ENCODE measurements around the gene FAM32A.

Gene FAM32A

DNA sequence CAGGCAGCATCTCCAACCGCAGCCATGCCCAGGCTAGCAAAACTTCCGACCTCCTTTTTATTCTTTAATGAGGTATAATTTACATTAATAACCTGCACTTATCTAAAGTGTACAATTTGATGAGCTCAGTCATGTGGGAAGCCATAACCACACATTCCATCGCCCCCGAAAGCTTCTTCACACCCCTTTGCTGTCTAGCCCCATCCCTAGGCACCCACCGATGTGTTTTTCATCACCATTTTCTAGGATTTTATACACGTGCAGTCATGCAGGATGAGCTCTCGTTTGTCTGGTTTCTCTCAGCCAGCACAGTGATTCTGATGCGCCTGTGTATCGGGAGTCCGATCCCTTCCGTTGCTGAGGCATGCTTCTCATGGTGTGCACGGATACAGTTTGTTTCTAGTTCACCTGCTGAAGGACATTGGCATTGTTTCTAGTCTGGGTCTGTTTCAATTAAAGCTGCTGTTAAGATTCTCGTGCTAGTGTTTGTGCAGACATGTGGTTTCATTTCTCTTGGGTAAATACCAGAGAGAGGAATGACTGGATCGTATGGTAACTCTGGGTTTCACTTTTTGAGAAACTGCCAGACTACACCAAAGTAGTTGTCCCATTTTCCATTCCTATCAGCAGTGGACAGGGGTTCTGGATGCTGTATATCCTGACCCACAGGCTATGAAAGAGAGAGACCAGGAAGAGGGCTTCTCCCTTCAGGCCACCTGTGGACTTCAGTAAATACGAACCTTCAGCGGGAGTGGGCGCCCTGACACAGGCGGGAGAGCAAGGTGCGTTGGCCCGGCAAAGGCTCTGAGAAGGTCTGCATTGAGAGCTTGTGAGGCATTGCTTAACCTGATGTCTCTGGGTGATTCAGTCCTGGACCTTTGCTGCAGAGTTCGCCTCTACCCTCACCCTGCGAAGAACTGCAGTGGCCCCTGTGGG is 17.4 kb downstream of the FAM32A start:
- DNase-seq (ENCODE audit: low read depth): no peak

DNA sequence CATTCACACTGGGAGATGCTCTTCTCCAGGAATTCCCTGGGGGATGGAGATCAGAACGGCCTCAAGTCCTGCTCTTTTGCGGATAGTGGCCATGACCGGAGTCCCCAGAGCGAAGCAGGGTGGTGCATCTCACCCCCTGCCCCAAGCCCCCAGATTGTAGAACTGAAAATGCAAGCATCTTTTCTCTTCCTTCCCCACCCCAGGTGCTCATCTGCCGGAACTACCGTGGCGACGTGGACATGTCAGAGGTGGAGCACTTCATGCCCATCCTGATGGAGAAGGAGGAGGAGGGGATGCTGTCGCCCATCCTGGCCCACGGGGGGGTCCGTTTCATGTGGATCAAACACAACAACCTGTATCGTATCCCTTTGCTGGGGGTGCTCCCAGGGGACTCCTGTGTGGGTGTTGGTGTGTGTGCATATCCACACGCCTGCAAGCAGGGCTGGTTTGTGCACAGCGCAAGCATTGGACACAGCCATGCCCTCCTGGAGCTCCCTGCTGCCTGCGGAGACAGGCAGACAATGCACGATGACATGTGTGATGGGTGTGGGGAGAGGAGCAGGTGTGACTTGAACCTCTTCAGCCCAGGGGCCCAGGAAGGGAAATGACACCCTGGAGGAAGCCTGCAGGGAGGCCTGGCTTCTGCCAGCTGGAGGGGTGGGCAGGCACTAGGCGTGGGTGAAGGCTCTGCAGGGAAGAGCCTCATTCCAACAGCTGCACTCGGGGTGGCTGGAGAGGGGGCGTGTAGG is 18.2 kb downstream of the FAM32A start:
- no peak for DNase-seq (ENCODE audit: low read depth)

GRCh38 chr19:16204005-16204294 is 18.7 kb downstream of the FAM32A start:
- DNase-seq (ENCODE audit: low read depth): no peak

DNA sequence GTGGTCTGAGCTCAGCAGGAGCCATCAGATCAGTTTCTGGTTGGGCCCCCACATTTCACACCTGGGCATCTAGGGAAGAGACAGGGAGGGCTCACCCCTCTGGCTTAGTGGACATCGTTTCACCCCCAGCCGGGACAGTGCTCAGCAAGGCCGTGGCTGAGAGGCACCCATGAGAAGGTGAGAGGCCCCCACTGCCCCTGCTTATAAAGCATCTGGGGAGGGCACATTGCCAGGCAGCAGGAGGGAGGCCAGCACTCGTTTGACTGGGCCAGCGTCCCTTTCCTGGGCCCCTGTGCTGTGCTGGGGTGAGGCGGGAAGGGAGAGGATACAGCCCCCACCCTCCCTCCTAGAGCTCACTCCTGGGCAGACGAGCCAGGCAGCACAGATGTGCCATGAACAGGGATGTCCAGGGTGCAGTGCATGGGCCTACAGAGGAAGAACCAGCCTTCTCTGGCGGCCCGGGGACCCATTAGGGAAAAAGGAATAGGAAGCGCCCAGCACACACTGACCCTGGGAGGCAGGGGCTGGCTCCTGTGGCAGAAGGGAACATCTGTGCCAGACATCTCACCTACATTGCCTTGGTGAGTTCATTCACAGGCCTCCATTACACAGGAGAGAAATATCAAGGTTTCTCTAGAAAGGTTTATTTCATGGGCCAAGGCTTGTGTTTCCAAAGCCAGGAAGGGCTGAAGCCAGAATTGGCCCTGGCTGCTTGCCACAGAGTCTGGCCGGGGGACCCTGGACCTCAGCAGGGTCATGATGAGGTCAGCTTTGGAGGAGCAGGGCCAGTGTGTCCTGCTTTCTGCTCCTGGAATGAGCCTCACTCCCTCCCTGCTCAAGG is 20.2 kb downstream of the FAM32A start:
- no peak for DNase-seq (ENCODE audit: low read depth)

- no peak for DNase-seq (ENCODE audit: low read depth)
Measured at GRCh38 chr19:16206046-16206605, 20.9 kb downstream of the FAM32A start.

GRCh38 chr19:16206637-16207036 is 21.4 kb downstream of the FAM32A start:
- DNase-seq (ENCODE audit: low read depth): no peak

DNA sequence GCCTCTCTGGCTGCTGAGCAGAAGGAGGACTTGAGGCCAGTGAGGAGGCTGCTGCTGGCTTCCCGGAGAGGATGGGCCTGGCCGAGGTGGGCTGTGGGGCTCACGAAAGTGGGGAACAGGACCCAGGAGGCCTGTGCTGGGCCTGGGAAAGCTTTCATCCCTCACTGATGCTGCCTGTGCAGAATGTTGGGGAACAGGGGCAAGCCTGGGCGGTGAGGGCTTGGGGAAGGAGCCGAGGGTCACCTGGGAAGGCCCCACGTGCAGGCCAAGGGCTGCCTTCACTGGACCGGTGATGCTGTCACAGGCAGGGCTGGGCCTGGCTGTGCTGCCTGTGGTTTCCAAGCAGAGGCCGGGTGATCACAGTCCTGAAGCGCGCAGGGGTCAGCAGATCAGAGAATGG is 21.9 kb downstream of the FAM32A start:
- DNase-seq (ENCODE audit: low read depth): no peak

DNA sequence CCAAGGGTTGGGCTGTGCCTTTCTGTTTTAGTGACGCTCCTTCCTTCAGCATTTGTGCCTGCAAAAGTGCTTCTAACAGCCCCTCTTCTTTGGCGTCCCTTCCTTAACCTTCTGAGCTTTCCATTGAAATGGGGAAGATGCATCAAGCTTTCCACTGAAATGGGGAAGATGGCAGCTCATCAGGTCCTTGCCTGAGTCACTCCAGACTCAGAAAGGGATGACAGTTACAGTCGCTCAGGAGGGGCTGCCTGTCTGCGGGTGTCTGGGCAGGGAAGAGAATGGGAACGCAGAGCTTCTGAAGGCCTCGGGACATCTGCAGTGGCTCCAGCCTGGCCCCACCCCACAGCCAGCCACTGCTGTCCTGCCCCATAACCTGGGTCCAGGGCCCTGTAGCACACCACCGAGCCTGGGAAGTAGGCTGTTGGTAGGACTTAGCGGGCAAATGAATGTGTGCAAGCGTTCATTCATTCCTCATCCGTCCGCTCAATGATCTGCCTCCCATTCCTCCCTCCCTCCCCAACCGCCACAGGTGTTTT is 22.3 kb downstream of the FAM32A start:
- DNase-seq (ENCODE audit: low read depth): no peak

DNA sequence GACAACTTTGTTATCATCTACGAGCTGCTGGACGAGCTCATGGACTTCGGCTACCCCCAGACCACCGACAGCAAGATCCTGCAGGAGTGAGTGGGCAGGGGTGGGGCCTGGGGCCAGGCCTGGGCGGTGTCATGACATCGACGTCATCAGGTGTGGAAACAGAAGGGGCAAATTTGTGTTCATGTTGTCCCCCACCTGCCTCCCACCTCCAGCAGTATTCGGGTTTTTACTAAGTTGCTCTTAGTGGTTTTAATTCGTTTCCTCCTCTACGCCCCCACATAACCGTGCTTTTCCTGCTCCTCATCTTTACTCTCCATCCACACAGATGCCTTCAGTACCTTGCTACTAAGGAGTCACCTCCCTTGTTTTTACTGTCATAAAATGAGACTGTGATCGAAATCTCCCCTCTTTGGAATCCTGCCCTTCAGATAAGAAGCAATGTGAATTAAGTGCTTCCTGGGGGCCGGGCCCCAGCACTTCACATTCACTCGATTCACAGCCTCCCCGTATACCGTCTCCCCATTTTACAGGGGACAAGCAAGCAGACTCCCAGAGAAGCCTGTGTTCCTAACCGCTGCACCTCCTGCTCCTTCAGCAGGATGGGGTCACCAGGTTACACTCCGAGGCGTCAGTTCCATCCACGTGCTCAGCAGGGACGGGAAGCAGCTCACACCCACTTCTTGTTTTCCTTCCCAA is 23.0 kb downstream of the FAM32A start:
- no peak for DNase-seq (ENCODE audit: low read depth)

DNA sequence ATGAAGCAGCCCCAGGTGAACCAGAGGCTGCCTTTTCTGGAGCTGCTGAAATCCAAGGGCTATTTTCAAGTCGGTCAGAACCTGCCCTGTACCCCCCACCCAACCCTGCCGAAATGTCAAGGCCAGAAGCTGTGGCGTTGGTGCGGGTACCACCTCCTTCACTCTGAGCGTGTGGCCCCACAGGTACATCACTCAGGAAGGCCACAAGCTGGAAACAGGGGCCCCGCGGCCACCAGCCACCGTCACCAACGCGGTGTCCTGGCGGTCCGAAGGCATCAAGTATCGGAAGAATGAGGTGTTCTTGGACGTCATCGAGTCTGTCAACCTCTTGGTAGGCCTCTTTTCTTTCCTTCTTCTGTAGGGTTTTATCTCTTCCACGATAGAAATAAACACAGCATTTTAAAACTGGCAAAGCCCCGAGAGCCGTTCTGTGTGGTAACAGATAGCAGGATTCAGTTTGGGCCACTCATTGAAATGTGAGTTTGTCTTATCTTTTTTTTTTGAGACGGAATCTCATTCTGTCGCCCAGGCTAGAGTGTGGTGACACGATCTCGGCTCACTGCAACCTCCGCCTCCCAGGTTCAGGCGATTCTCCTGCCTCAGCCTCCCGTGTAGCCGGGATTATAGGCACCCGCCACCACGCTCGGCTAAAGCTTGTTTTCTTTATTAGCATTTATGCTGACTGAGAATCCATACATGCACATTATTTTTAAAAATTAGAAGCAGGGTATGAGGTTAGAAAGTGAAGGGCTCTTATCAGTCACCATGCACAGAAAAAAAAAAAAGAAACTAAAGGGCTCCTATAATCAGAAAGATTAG is 23.8 kb downstream of the FAM32A start:
- DNase-seq (ENCODE audit: low read depth): no peak

DNA sequence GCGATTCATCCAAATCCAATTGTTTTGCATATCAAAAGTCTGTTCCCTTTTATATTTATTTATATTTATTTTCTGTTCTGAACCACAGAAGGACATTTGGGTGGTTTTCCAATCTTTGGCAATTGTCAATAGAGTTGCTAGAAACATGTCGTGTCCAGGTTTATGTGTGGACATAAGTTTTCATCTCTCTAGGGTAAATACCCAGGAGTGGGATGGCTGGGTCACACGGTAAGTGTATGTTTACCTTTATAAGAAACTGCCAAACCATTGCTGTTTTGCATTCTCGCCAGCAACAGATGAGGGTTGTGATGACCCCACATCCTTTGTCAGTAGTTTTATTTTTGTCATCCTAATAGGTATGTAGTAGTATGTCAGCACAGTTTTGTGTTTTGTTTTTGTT is 25.0 kb downstream of the FAM32A start:
- no peak for DNase-seq (ENCODE audit: low read depth)

DNA sequence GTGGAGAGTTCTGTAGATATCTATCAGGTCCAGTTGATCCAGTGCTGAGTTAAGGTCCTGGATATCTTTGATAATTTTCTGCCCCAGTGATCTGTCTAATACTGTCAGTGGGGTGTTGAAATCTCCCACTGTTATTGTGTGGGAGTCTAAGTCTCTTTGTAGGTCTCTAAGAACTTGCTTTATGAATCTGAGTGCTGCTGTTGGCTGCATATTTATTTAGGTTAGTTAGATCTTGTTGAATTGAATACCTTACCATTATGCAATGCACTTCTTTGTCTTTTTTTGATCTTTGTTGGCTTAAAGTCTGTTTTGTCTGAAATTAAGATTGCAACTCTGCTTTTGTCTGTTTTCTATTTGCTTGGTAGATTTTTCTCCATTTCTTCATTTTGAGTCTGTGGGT is 27.9 kb downstream of the FAM32A start:
- no peak for DNase-seq (ENCODE audit: low read depth)

DNA sequence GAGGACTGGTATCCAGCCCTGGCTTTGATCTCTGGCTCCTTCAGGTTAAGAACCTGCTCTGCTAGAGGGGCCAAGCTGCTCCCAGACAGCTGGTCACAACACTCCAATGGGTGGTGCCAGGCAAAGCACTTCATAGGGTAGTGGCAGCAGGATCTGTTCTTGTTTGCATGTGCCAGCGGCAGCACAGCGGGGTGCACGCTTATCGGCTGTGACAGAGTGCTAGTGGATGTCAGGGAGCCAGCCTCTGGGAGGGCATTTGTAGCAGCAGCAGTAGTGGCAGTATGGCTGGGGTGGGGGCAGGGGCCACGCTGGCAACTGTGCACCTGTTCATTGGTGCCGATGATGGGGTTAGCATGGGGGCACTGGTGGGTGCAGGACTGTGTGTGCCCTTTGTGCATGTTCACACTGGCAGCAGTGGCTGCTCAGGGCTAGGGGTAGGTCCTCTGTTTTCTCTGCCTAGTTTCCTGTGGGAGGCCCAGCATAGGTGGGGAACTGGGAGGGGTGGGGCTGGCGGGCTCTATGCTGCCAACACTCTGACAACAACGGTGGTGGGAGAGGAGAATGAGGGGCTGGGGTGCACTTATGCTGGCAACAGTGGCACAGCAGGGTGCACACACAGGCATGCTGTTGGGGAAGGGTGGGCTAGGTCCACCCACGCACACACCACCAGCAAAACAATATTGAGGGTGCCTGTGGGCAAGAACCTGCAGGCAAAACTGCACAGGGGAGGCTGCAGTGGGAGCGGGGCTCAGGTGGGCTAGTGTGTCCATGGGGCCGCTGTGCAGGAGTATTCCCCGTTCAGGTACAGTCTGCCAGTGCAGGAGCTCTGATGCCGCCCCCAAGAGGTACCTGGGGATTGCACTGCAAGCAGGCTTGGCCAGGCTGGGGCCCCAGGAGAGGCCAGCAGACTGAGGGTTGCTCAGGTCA is 31.8 kb downstream of the FAM32A start:
- no peak for DNase-seq (ENCODE audit: low read depth)

- DNase-seq (ENCODE audit: low read depth): no peak
Measured at GRCh38 chr19:16217716-16218451, 32.7 kb downstream of the FAM32A start.

DNA sequence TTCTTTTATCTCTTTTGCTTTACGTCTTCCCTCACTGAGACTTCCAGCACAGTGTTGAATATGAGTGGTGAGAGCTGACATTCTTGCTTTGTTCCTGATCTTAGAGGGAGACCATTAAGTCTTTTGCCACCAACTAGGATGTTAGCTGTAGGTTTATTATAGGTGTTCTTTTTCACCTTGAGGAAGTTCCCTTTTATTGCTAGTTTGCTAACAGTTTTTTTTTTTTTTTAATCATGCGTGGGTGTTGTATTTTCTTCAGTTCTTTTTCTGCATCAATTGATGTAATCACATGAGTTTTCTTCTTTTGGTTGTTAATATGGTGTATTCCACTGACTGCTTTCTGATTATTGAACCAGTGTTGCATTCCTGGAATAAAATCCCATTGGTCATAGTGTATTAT is 33.6 kb downstream of the FAM32A start:
- no peak for DNase-seq (ENCODE audit: low read depth)

DNA sequence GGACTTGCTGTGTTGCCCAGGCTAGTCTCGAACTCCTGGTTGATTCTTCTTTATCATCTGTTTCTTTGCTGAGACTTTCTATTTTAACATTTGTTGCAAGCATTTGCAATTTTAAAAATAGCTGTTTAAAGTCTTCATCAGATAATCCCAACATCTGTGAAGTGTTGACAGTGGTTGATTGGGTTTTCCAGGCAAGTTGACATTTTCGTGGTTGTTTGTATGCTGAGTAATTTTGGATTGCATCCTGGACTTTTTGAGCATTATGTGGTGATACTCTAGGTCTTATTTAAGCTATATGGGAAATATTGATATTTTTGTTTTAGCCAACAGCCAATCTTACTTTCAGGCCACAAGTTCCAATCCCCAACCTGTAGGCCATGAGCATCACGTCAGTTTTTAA is 37.6 kb downstream of the FAM32A start:
- no peak for DNase-seq (ENCODE audit: low read depth)

GRCh38 chr19:16223746-16224145 is 38.5 kb downstream of the FAM32A start:
- no peak for DNase-seq (ENCODE audit: low read depth)

DNA sequence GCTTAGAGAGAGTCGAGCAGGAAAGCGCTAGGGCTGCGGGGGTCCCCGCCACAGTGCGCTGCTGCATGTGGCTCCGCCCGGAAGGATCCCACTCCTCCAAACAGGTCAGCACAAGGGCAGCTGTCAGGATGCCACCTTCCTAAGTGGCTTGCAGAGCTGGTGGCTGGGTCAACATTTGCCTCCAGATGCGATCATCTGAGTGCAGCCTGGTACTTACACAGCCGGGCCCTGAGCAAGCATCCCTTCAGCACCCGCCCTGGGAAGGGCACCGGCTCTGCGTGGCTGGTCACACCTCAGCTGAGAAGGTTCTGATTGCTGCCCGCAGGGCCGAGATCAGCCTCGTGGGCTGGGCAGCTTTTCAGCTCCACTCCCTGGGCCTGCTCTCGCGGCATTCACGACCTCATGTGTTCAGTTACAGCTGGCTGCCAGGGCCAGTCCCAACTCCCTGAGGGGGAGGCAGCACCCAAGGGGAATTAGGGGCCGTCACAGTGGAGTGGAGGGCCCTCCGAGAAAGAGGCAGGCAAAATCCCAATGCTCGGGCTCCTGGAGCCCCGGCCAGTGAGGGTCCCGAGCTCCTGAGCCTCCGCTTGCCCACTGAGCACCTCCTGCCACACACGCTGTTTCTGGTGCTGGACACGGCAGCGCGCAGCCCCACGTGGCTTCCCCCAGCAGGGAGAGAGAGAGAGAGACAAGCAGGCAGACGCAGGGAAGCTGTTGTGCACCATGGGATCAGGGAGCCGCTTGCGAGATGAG is 39.3 kb downstream of the FAM32A start:
- DNase-seq (ENCODE audit: low read depth): no peak

All from activated T-helper 9 cell treated with anti-CD3 and anti-CD28 coated beads, Interleukin-2, amount 50 U/mL, for 16 hours (primary cell).